Suprapubic skin (tissue), 3 donors: ENCODE results near the gene OMD.

Experiments used
- CTCF ChIP-seq, 2 donors: fragments of 200-600 bp in 1 of 2; fragments of 450-650 bp in 1 of 2; sonication (generic) in 1 of 2; IDR thresholded peaks; one replicate each; pipeline ENCODE4 v1.5.1; 2016 to 2019; ENCODE audit warnings: antibody characterized with exemption in 2 of 2, mild to moderate bottlenecking in 1 of 2, moderate library complexity in 1 of 2
- POLR2AphosphoS5 ChIP-seq, 3 donors: sonication (generic); formaldehyde crosslinking; IDR thresholded peaks; one replicate each; pipeline ENCODE4 v1.6.1; 2017; ENCODE audit warnings: antibody characterized with exemption in 3 of 3

GRCh38 chr9:92432350-92432749 is 8.1 kb upstream of the OMD start:
- TF ChIP-seq CTCF (IDR thresholded peaks at IDR 0.05) (no peak), POLR2AphosphoS5 (IDR thresholded peaks at IDR 0.05) (no peak)
